Gastroesophageal sphincter (tissue), 4 donors: Measurements from ENCODE around the gene APBA2. TPM values are rescaled to one million over a fixed set of nuclear protein-coding genes. Genes with fewer than 3 reads are reported as not detected.

Source experiments
- ATAC-seq: fragments of 150-250 bp; one replicate; pipeline ENCODE4 v1.9.1; 2016; ENCODE audit warnings: mild to moderate bottlenecking, moderate library complexity
- H3K27ac ChIP-seq, 4 donors: fragments of 200-600 bp; sonication (generic) in 3 of 4; 1 replicate in 3 of 4; 2 replicates in 1 of 4; pipeline ENCODE4 v1.5.1; 2016 to 2019
- H3K27me3 ChIP-seq: fragments of 200-600 bp; sonication (generic); one replicate; pipeline ENCODE4 v1.5.1; 2019
- H3K36me3 ChIP-seq, 2 donors: fragments of 200-600 bp; sonication (generic); one replicate each; pipeline ENCODE4 v1.5.1; 2019; ENCODE audit warnings: control low read depth in 1 of 2
- H3K4me1 ChIP-seq, 3 donors: fragments of 200-600 bp; sonication (generic); 1 replicate in 2 of 3; 2 replicates in 1 of 3; pipeline ENCODE4 v1.5.1; 2016 to 2019; ENCODE audit warnings: control low read depth in 2 of 3
- H3K4me3 ChIP-seq, 2 donors: fragments of 200-600 bp; sonication (generic); one replicate each; pipeline ENCODE4 v1.5.1; 2019; ENCODE audit warnings: mild to moderate bottlenecking in 1 of 2, moderate library complexity in 1 of 2
- H3K9me3 ChIP-seq, 3 donors: fragments of 200-600 bp; sonication (generic); one replicate each; pipeline ENCODE4 v1.5.1; 2017 to 2019; ENCODE audit warnings: control low read depth in 2 of 3
- EP300 ChIP-seq: sonication (generic); formaldehyde crosslinking; IDR thresholded peaks from one replicate; pipeline ENCODE4 v1.6.1; 2017; ENCODE audit warnings: antibody characterized with exemption, mild to moderate bottlenecking
- POLR2A ChIP-seq, 2 donors: fragments of 450-650 bp; IDR thresholded peaks; one replicate each; pipeline ENCODE4 v1.6.1; 2017; ENCODE audit warnings: antibody characterized with exemption in 2 of 2, mild to moderate bottlenecking in 2 of 2, moderate library complexity in 1 of 2
- POLR2AphosphoS5 ChIP-seq: sonication (generic); formaldehyde crosslinking; IDR thresholded peaks from one replicate; pipeline ENCODE4 v1.6.1; 2017; ENCODE audit warnings: antibody characterized with exemption
- WGBS, 2 donors: methylation state at CpG; one replicate each; pipeline ENCODE4 v1.1.5; 2018; ENCODE audit warnings: low coverage in 1 of 2; 5-methylcytosine and 5-hydroxymethylcytosine counted together
- total RNA-seq, 4 donors: library from RNA; depleted of rRNA; stranded (reverse); fragments of >200 nt; gene quantifications; one replicate each; pipeline ENCODE4 v1.1.0, GENCODE V29; 2016
- TF ChIP-seq, protein P1 (sequence below), 4 experiments: fragments of 200-600 bp in 2 of 4; fragments of 450-650 bp in 2 of 4; sonication (generic) in 1 of 4; IDR thresholded peaks; one replicate each; pipeline ENCODE4 v1.5.1; 2017 to 2019; ENCODE audit warnings: antibody characterized with exemption in 4 of 4, mild to moderate bottlenecking in 2 of 4, moderate library complexity in 2 of 4

The APBA2 gene
- total RNA-seq, 4 donors from 2014 or later = 3.1 to 14.9 (median 4.2) TPM

DNA sequence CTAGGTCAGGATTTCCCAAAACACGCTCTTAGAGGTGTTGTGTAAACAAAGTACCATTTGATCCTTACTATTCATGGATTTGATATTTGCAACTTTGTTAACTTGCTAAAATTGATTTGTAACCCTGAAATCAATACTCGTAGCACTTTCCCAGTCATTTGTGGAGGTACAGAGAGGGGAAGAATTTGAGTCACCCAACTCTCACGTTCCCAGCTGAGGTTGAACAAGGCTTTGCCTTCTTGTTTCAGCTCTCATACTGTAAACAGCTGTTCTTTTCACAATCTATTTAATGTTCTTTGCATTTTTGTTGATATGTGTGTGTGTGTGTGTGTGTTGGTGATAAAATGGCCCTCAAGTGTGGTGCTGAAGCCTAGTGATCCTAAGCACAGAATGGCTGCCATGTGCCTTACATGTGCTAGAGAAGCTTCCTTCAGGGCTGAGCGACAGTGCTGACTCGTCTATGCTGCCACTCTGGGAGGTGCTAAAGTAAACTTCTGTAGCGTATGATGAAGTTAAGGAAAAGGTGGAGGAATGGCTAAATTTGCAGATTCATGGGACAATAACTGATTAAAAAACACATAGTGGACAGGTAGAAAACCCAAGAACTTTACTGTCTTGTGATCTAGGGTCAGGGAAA is 173.2 kb downstream of the APBA2 start:
- H3K27me3 ChIP-seq = peaks cover 5% of the 10 kb centered on the region
- TF ChIP-seq POLR2AphosphoS5 = no peak
- TF ChIP-seq, protein P1, sequence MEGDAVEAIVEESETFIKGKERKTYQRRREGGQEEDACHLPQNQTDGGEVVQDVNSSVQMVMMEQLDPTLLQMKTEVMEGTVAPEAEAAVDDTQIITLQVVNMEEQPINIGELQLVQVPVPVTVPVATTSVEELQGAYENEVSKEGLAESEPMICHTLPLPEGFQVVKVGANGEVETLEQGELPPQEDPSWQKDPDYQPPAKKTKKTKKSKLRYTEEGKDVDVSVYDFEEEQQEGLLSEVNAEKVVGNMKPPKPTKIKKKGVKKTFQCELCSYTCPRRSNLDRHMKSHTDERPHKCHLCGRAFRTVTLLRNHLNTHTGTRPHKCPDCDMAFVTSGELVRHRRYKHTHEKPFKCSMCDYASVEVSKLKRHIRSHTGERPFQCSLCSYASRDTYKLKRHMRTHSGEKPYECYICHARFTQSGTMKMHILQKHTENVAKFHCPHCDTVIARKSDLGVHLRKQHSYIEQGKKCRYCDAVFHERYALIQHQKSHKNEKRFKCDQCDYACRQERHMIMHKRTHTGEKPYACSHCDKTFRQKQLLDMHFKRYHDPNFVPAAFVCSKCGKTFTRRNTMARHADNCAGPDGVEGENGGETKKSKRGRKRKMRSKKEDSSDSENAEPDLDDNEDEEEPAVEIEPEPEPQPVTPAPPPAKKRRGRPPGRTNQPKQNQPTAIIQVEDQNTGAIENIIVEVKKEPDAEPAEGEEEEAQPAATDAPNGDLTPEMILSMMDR (IDR thresholded peaks at IDR 0.05) = no peak
- no peak for TF ChIP-seq POLR2A (IDR thresholded peaks at IDR 0.05)
- TF ChIP-seq EP300 = no peak
- no peaks in the 10 kb centered on the region for H3K4me1 ChIP-seq
- H3K27ac ChIP-seq = no peak overlapping the region
- H3K4me3 ChIP-seq = no peak overlapping the region
- H3K36me3 ChIP-seq = no peaks in the 10 kb centered on the region
- 87 to 90% methylated on average over 4 to 6 of the region's 6 CpGs for WGBS, 2 donors
- no peaks in the 10 kb centered on the region for H3K9me3 ChIP-seq
- no peak for ATAC-seq

DNA sequence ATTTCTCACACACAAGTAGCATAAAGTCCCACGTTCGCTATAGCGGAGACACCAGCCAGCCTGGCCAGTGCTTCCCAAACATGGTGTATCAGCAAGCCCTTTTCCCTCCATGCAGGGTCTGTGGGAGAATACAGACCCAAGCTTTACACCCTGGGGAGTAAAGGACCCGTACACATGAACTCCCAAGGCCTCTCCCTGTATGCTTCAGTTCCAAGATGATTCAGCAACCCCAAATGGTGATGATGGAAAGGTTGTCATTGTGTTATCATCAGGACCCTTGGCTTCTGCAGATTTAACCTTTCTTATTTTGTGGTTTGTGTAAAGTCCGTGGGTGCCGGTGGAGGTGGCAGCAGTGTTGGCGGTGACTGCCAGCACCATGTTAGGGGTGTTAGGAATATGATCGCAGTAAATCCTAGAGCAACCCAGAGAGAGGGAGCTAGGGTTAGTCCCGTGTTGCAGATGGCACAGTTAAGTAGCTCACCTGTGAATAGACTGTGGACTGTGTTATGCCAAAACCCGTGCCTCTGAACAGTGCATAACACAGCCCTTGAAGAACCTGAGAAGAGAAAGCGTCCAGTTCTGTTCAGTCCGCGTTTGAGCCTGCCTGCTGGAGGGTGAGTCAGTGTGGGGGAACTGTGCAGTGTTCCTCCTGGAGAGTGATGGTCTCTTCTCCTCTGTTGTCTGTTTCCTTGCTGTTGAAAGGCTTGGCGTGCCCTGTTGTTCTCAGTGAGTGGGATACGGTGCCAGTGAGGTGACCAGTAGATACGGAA is 174.3 kb downstream of the APBA2 start:
- TF ChIP-seq, protein P1 (IDR thresholded peaks at IDR 0.05) = no peak
- TF ChIP-seq EP300 = no peak
- TF ChIP-seq POLR2AphosphoS5 = no peak
- no peak for TF ChIP-seq POLR2A (IDR thresholded peaks at IDR 0.05)
- Histone ChIP-seq H3K4me3 (no peak overlapping the region), H3K4me1 (no peaks in the 10 kb centered on the region), H3K36me3 (no peaks in the 10 kb centered on the region), H3K9me3 (no peaks in the 10 kb centered on the region), H3K27ac (no peak overlapping the region), H3K27me3 (peaks cover 5% of the 10 kb centered on the region)
- ATAC-seq = no peak
- WGBS, 2 donors = 90 to 93% methylated on average over 5 to 14 of the region's 16 CpGs

DNA sequence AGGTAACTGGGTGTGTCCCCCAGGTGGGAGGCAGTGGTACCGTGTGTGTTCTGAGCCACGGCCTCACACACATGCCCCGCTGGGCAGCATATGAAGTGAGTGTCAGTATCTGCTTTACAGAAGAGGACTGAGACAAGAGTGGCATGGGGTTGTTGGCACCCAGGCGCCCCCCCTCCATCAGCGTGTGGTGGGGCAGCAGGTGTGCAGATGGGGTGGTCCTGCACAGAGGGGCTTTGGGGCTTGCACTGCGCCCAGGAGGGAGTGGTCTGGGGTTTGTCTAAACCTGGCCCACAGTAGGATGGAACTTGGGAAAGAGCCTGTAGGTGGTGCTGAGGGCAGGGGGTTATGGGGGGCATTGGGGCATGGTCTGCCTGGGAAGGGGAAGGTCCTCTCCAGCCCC is 176.0 kb downstream of the APBA2 start:
- H3K27me3 ChIP-seq = peaks cover 5% of the 10 kb centered on the region
- no peaks in the 10 kb centered on the region for H3K4me1 ChIP-seq
- no peak overlapping the region for H3K27ac ChIP-seq
- H3K4me3 ChIP-seq = no peak overlapping the region
- ATAC-seq = no peak
- H3K36me3 ChIP-seq = no peaks in the 10 kb centered on the region
- H3K9me3 ChIP-seq = no peaks in the 10 kb centered on the region
- TF ChIP-seq, protein P1 (IDR thresholded peaks at IDR 0.05) = no peak
- no peak for TF ChIP-seq EP300
- no peak for TF ChIP-seq POLR2AphosphoS5
- no peak for TF ChIP-seq POLR2A (IDR thresholded peaks at IDR 0.05)
- 71 to 100% methylated on average over 1 to 4 of the region's 6 CpGs for WGBS, 2 donors

DNA sequence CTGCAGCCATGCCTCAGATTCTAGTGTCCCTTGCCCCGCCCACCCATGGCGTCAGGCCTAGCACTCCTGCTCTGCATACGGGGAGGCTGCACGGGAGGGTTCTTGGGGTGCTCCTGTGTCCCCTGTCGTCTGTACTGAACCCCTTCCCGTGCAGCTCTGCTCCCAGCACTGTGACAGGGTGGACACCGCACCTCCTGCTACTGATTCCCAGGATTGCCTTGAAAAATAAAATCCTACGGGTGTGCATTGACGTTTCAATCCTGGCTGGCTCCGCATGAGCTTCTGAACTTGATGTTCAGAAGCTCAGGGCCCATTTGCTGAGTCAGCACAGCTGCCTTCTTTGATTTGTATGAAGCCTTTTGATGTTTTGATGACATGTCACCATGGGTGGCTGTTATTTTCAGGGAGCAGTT is 176.4 kb downstream of the APBA2 start:
- Histone ChIP-seq H3K36me3 (no peaks in the 10 kb centered on the region), H3K27me3 (peaks cover 5% of the 10 kb centered on the region), H3K9me3 (no peaks in the 10 kb centered on the region), H3K4me1 (no peaks in the 10 kb centered on the region), H3K27ac (no peak overlapping the region), H3K4me3 (no peak overlapping the region)
- TF ChIP-seq, protein P1 (IDR thresholded peaks at IDR 0.05) = no peak
- TF ChIP-seq POLR2AphosphoS5 (no peak), EP300 (no peak), POLR2A (IDR thresholded peaks at IDR 0.05) (no peak)
- no peak for ATAC-seq
- 51 to 72% methylated on average over 3 to 5 of the region's 10 CpGs for WGBS, 2 donors

DNA sequence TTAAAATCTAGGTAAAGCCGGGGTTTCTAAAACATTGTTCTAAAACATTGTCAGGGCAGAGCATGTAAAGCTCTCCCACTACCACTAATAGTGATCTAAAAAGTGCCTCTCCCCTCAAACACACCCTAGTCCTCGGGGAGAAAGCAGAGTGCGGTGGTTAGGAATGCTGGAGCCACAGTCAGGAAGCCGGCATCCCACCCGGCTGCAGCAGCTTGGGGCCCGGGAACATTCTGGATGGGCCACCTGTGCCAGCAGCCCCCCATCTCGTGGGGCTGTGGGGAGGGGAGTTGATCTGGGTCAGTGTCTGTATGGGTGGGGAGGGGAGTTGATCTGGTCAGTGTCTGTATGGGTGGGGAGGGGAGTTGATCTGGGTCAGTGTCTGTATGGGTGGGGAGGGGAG is 176.9 kb downstream of the APBA2 start:
- TF ChIP-seq POLR2AphosphoS5 = no peak
- no peak for TF ChIP-seq EP300
- no peak for TF ChIP-seq POLR2A (IDR thresholded peaks at IDR 0.05)
- TF ChIP-seq, protein P1 (IDR thresholded peaks at IDR 0.05) = no peak
- H3K4me3 ChIP-seq = no peak overlapping the region
- no peaks in the 10 kb centered on the region for H3K4me1 ChIP-seq
- H3K9me3 ChIP-seq = no peaks in the 10 kb centered on the region
- H3K27me3 ChIP-seq = peaks cover 5% of the 10 kb centered on the region
- no peak for ATAC-seq
- no peak overlapping the region for H3K27ac ChIP-seq
- no peaks in the 10 kb centered on the region for H3K36me3 ChIP-seq
- 83% methylated on average over 1 of the region's 7 CpGs; no CpG with 5 or more reads in 1 of the 2 donors for WGBS, 2 donors
